ENCODE measurements around the gene BRINP1. TPM values are rescaled to one million over a fixed set of nuclear protein-coding genes. Genes with fewer than 3 reads are reported as not detected.

The BRINP1 gene, protein sequence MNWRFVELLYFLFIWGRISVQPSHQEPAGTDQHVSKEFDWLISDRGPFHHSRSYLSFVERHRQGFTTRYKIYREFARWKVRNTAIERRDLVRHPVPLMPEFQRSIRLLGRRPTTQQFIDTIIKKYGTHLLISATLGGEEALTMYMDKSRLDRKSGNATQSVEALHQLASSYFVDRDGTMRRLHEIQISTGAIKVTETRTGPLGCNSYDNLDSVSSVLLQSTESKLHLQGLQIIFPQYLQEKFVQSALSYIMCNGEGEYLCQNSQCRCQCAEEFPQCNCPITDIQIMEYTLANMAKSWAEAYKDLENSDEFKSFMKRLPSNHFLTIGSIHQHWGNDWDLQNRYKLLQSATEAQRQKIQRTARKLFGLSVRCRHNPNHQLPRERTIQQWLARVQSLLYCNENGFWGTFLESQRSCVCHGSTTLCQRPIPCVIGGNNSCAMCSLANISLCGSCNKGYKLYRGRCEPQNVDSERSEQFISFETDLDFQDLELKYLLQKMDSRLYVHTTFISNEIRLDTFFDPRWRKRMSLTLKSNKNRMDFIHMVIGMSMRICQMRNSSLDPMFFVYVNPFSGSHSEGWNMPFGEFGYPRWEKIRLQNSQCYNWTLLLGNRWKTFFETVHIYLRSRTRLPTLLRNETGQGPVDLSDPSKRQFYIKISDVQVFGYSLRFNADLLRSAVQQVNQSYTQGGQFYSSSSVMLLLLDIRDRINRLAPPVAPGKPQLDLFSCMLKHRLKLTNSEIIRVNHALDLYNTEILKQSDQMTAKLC
- under 1 TPM in 5 of 6 experiments, not detected in 1; 0.09 to 0.43 (median 0.13) TPM for total RNA-seq
- long read RNA-seq: 0 reads

DNA sequence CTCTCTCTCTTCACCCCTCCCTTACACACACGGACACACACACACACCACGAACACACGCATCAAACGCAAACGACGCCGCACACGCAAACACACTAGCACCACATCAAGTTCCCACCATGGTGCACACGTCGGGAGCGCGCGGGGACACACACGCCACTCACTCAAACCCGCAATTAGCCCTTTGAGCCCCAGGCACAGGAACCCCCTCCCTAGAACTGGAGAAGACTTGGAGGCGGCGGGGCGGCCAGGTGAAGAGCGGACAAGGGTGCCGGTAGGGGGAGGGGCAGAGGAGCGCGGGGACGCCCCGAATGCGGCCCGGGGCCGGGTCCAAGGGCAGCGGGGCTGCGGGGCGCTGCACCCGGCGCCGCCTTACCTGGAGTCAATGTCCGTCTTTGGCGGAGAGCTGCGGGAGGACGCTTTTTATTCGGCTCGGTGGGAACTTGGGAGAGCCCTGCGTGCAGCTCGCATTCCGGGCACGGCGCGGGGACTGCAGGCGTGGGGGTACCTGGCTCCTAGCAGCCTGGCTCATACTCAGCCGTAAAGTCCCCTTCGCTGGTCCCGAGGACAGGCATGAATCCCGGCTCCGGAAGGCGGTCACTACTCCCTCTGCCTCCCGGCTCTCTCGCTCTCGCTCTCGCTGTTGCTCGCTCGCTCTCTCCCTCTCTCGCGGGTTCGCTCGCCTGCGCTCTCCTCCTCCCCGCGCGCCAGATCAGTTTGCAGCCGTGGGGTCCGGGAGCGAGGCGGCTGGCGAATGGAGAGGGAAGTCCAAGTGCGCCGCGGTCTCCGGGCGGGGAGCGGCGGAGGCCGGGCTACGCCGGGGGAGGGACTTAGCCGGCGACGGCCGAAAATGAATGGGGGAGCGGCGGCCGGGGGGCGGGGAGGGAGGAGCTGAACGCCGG lies at the start of gene BRINP1:
Gene BRINP1, minus strand, starts transcription at position 755 of the 901 bp plus-strand sequence. CDS start 56,080 bp downstream, outside the sequence.
- no peak within 1 kb of the TSS for H3K27ac ChIP-seq
- WGBS (ENCODE audit: insufficient coverage, low coverage, low lambda C conversion rate, missing lambda C conversion rate): 7% methylated on average over 43 of the region's 91 CpGs
- intact Hi-C loops (cut with DNase I): no loop called here
- H3K27me3 ChIP-seq: no peaks in the 10 kb centered on the region
- ATAC-seq: peak; percentile 47 to 71 (median 58)
- H3K4me1 ChIP-seq: peaks cover 0 to 6% (median 0%) of the 10 kb centered on the region in 4 donors
- peak in 2 of 3 donors; percentile 42 to 54 for DNase-seq
- no peaks in the 10 kb centered on the region for H3K36me3 ChIP-seq
- H3K4me3 ChIP-seq: peak within 1 kb of the TSS; percentile 9 to 42 (median 16)
- no peaks in the 10 kb centered on the region for H3K9me3 ChIP-seq
- TF ChIP-seq, protein P1, sequence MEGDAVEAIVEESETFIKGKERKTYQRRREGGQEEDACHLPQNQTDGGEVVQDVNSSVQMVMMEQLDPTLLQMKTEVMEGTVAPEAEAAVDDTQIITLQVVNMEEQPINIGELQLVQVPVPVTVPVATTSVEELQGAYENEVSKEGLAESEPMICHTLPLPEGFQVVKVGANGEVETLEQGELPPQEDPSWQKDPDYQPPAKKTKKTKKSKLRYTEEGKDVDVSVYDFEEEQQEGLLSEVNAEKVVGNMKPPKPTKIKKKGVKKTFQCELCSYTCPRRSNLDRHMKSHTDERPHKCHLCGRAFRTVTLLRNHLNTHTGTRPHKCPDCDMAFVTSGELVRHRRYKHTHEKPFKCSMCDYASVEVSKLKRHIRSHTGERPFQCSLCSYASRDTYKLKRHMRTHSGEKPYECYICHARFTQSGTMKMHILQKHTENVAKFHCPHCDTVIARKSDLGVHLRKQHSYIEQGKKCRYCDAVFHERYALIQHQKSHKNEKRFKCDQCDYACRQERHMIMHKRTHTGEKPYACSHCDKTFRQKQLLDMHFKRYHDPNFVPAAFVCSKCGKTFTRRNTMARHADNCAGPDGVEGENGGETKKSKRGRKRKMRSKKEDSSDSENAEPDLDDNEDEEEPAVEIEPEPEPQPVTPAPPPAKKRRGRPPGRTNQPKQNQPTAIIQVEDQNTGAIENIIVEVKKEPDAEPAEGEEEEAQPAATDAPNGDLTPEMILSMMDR (IDR thresholded peaks at IDR 0.05): no peak
- TF ChIP-seq POLR2A (IDR thresholded peaks at IDR 0.05): no peak

DNA sequence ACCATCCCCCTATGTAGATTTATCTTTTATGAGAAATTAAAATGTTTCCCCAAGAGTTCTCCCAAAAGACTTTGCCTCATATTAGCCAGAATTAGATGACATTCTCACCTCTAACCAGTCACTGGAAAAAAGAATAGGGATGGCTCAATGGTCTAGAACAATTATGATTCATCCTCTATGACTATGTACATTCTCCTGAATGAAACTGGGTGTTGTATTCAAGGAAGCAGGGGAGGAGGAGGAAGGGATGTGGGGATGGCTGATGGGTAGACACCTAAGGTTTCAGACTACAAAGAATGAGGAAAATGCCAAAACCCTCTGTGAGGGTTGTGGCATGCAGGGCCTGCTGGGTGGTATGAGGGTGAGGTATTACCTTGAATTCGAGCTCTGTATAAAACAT lies 49.5 kb upstream of the BRINP1 start:
- no peaks in the 10 kb centered on the region for H3K36me3 ChIP-seq
- H3K27ac ChIP-seq: no peak overlapping the region
- H3K4me3 ChIP-seq: no peak overlapping the region
- TF ChIP-seq, protein P1 (IDR thresholded peaks at IDR 0.05): no peak
- TF ChIP-seq POLR2A (IDR thresholded peaks at IDR 0.05): no peak
- DNase-seq: no peak
- 57% methylated on average over 1 of the region's 1 CpG for WGBS (ENCODE audit: insufficient coverage, low coverage, low lambda C conversion rate, missing lambda C conversion rate)
- intact Hi-C loops (cut with DNase I): no loop called here
- no peaks in the 10 kb centered on the region for H3K27me3 ChIP-seq
- ATAC-seq: no peak
- no peaks in the 10 kb centered on the region for H3K9me3 ChIP-seq
- no peaks in the 10 kb centered on the region for H3K4me1 ChIP-seq

DNA sequence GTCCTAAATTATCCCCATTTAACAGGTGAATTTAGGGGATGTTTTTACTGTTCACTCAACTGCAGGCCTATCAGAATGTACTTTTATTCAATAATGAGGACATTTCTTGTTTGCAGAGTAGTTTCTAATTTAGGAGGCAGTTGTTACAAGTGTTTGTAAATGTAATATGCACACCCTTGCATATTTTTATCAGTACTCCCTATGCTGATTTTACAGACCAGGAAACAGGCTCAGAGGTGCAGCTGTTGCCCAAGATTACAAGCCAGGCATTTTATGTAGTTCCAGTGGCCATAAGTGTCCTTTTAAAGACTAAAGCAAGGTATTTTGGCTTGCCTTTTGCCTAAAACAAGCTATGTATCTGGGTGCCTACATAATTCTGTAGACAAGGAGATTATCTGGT lies 47.6 kb upstream of the BRINP1 start:
- intact Hi-C loops (cut with DNase I): no loop called here
- Histone ChIP-seq H3K36me3 (no peaks in the 10 kb centered on the region), H3K9me3 (no peaks in the 10 kb centered on the region), H3K27me3 (no peaks in the 10 kb centered on the region), H3K4me1 (no peaks in the 10 kb centered on the region), H3K27ac (no peak overlapping the region), H3K4me3 (no peak overlapping the region)
- no peak for DNase-seq
- no peak for ATAC-seq
- TF ChIP-seq POLR2A (IDR thresholded peaks at IDR 0.05): no peak
- TF ChIP-seq, protein P1 (IDR thresholded peaks at IDR 0.05): no peak

DNA sequence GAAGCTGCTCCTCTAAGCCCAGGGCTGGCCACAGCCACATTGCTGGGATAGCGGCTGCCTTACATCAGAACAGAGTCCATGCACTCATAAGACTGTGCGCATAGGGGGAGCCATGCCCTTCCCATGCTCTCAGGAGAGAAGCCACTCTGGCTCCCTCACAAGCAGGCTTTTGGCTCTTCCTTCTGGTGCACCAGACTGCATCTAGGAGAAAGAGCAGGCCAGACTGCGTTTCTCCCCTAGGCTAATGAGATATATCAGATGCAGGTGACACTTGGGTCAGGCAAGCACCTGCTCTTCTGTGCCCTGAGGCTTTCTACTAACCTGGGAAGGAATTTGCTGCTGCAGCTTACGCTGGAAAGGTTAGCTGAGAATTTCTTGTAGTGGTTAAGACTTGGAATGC lies 43.2 kb upstream of the BRINP1 start:
- no peak for TF ChIP-seq POLR2A (IDR thresholded peaks at IDR 0.05)
- TF ChIP-seq, protein P1 (IDR thresholded peaks at IDR 0.05): no peak
- 40% methylated on average over 2 of the region's 4 CpGs for WGBS (ENCODE audit: insufficient coverage, low coverage, low lambda C conversion rate, missing lambda C conversion rate)
- Histone ChIP-seq H3K27me3 (no peaks in the 10 kb centered on the region), H3K4me1 (no peaks in the 10 kb centered on the region), H3K27ac (no peak overlapping the region), H3K4me3 (no peak overlapping the region), H3K9me3 (no peaks in the 10 kb centered on the region), H3K36me3 (no peaks in the 10 kb centered on the region)
- intact Hi-C loops (cut with DNase I): no loop called here
- DNase-seq (no peak), ATAC-seq (no peak)

Data from right lobe of liver (tissue), 6 donors.